SK-N-SH (cell line): ENCODE data around the gene MAP2K7.

Source experiments
- CTCF ChIP-seq: fragments of 200-600 bp; sonication (generic); IDR thresholded peaks from 2 replicates; pipeline ENCODE4 v1.6.1; 2017; ENCODE audit warnings: antibody characterized with exemption, mild to moderate bottlenecking, moderate library complexity
- EP300 ChIP-seq, 2 experiments: IDR thresholded peaks; 2 replicates each; pipeline versions ENCODE4 v1.4.0 to v1.6.1; 2012; ENCODE audit warnings: borderline replicate concordance in 1 of 2, low read depth in 1 of 2, low read length in 1 of 2
- REST ChIP-seq: IDR thresholded peaks from 2 replicates; pipeline ENCODE4 v1.6.1; 2012; ENCODE audit warnings: mild to moderate bottlenecking, low read depth, low read length, moderate library complexity
- RFX5 ChIP-seq: IDR thresholded peaks from 2 replicates; pipeline ENCODE4 v1.6.1; 2012; ENCODE audit warnings: mild to moderate bottlenecking, improper control_type of control experiment, low read length

- no peak for TF ChIP-seq REST
- no peak for TF ChIP-seq CTCF
- TF ChIP-seq EP300 (IDR thresholded peaks at IDR 0.05; ENCODE audit: borderline replicate concordance in 1 of 2, low read depth in 1 of 2, low read length in 1 of 2) = no peak
- TF ChIP-seq RFX5 = no peak
Measured at GRCh38 chr19:7902796-7903243, 857 bp upstream of the MAP2K7 start.
